ENCODE results near the gene RGS12. TPM values are rescaled to one million over a fixed set of nuclear protein-coding genes. Genes with fewer than 3 reads are reported as not detected.

Gene RGS12
- total RNA-seq, 4 donors from 2014 or later, result 9.1 to 22.6 (median 21.1) TPM

DNA sequence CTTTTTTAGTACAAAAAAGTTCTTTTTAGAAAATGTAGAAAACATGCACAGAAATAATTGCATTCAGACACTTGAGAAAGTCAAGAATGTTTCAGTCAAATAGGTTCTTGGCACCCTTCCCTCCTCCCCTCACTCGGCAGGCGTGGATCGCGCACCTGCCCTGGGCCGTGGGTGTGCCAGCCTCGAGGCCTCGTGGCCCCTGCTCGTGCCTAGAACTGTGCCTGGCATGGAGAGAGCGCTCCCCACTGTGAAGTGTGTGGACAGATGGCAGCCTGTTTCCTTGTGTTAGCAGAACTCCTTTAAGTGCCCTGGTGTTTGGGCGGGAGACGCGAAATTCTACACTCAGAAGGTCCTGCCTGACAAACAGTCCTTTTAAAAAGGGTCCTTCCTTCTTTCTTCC is 14.7 kb downstream of the RGS12 start:
- no peak overlapping the region for H3K4me3 ChIP-seq
- H3K36me3 ChIP-seq, result no peaks in the 10 kb centered on the region
- intact Hi-C loops (cut with DNase I; ENCODE audit: low total_unique reads), result no loop called here
- H3K27me3 ChIP-seq, result no peaks in the 10 kb centered on the region
- in situ Hi-C loops (cut with MboI; ENCODE audit: low sequenced_read_pairs in 4 of 4), result no loop called here
- no peaks in the 10 kb centered on the region for H3K9me3 ChIP-seq
- no peak overlapping the region for H3K27ac ChIP-seq
- peaks cover 17 to 29% of the 10 kb centered on the region in 2 donors for H3K4me1 ChIP-seq
- ATAC-seq, result no peak
- DNase-seq, result no peak
- TF ChIP-seq POLR2A (IDR thresholded peaks at IDR 0.05), result no peak
- TF ChIP-seq, protein P1, sequence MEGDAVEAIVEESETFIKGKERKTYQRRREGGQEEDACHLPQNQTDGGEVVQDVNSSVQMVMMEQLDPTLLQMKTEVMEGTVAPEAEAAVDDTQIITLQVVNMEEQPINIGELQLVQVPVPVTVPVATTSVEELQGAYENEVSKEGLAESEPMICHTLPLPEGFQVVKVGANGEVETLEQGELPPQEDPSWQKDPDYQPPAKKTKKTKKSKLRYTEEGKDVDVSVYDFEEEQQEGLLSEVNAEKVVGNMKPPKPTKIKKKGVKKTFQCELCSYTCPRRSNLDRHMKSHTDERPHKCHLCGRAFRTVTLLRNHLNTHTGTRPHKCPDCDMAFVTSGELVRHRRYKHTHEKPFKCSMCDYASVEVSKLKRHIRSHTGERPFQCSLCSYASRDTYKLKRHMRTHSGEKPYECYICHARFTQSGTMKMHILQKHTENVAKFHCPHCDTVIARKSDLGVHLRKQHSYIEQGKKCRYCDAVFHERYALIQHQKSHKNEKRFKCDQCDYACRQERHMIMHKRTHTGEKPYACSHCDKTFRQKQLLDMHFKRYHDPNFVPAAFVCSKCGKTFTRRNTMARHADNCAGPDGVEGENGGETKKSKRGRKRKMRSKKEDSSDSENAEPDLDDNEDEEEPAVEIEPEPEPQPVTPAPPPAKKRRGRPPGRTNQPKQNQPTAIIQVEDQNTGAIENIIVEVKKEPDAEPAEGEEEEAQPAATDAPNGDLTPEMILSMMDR (IDR thresholded peaks at IDR 0.05 in 4 of 5, conservative IDR thresholded peaks at IDR 0.05 in 1 of 5), result no peak

DNA sequence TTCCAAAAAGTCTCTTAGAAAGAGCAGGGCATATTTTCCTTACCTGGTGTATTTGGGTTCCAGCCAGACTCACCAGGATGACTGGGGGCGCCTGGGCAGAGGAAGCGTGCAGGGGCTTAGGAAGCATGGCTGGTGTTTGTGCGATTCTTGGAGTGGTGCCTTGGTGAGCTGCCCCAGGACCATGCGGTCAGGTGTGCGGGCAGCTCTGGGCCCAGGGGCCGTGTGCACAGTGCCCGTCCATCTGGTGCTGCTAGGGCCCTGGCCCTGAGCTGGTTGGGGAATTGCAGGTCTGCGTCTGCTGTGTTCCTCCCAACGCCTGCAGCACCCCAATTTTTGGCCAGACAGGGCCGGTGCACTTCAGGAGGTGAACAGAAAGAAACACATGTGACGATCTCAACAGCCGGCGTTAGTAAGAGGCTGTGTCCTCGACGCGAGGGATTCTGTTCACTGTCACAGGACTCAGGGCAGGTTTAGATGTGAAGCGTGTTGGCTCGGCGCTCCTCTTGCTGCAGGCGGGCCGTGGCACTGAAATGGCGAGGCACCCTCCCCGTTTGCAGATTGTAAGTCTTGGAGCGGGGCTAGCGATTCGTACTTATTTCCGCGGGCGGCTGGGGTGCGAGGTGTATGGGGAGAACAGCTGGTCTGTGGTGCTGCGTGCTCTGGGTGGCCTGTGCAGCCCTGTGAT is 15.2 kb downstream of the RGS12 start:
- intact Hi-C loops (cut with DNase I; ENCODE audit: low total_unique reads), result no loop called here
- no peaks in the 10 kb centered on the region for H3K27me3 ChIP-seq
- peaks cover 17 to 25% of the 10 kb centered on the region in 2 donors for H3K4me1 ChIP-seq
- ATAC-seq (no peak), DNase-seq (no peak)
- H3K4me3 ChIP-seq, result no peak overlapping the region
- in situ Hi-C loops (cut with MboI; ENCODE audit: low sequenced_read_pairs in 4 of 4), result no loop called here
- TF ChIP-seq, protein P1 (IDR thresholded peaks at IDR 0.05 in 4 of 5, conservative IDR thresholded peaks at IDR 0.05 in 1 of 5), result no peak
- TF ChIP-seq POLR2A (IDR thresholded peaks at IDR 0.05), result no peak
- H3K36me3 ChIP-seq, result no peaks in the 10 kb centered on the region
- H3K27ac ChIP-seq, result no peak overlapping the region
- H3K9me3 ChIP-seq, result no peaks in the 10 kb centered on the region

DNA sequence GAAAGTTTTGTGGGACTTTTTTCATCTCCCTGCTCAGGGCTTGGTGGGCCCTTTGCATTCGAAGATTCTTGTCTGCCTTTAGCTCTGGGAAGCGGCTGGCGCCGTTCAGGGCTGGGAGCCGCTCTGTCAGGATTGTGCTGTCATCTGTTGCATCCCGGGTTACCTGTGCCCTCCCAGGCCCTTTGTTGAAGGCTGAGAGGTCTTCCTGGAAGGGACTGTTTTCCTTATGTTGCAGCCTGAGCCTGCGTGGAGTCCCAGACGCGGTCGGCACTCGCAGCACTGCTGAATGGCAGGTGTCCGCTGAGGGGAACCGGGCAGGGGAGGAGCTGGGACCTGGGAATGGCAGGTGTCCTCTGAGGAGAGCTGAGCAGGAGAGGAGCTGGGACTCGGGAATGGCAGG is 15.9 kb downstream of the RGS12 start:
- Histone ChIP-seq H3K36me3 (no peaks in the 10 kb centered on the region), H3K4me1 (peaks cover 17 to 25% of the 10 kb centered on the region in 2 donors), H3K27ac (no peak overlapping the region), H3K4me3 (no peak overlapping the region), H3K9me3 (no peaks in the 10 kb centered on the region), H3K27me3 (no peaks in the 10 kb centered on the region)
- ATAC-seq, result no peak
- intact Hi-C loops (cut with DNase I; ENCODE audit: low total_unique reads) (no loop called here), in situ Hi-C loops (cut with MboI; ENCODE audit: low sequenced_read_pairs in 4 of 4) (no loop called here)
- DNase-seq, result no peak
- TF ChIP-seq POLR2A (IDR thresholded peaks at IDR 0.05), result no peak
- TF ChIP-seq, protein P1 (IDR thresholded peaks at IDR 0.05 in 4 of 5, conservative IDR thresholded peaks at IDR 0.05 in 1 of 5), result no peak

DNA sequence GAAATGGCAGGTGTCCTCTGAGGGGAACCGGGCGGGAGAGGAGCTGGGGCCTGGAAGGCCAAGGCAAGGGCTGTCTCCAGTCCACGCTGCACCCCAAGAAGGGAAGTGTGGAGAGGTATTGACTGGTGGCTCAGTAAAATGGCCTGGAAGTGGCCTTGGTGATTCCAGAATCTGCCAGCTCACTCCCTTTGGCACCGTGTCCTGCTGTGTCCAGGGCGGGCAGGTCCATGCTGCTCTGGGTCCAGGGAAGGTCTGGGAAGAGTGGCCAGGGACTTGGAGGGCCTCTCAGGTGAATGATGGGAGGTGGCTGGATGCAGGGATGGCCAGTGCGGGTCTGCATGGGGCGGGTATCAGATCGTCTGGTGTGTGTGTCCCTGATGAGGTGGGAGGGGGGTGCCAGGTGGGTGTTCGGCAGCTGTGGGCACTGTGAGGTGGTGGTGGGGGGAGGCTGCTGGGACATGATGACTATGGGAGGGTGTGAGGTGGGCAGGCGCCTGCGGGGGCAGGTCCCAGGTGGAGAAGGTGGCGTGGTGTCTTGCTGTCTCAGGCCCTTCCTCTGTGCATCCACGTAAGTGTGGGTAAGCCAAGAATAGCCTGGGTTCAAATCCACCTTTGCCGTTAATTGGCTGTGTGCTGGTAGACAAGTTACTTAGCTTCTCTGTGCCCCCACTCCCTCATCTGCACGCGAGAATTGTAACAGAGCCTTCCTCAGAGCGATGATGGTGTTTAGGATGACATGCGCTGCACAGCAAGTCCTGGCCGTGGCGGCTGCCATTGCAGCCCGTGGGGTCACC is 17.7 kb downstream of the RGS12 start:
- no peaks in the 10 kb centered on the region for H3K36me3 ChIP-seq
- DNase-seq (no peak), ATAC-seq (peak in 1 of 2 donors; percentile 43)
- H3K4me1 ChIP-seq, result peaks cover 6 to 22% of the 10 kb centered on the region in 2 donors
- H3K27me3 ChIP-seq, result no peaks in the 10 kb centered on the region
- TF ChIP-seq, protein P1 (IDR thresholded peaks at IDR 0.05 in 4 of 5, conservative IDR thresholded peaks at IDR 0.05 in 1 of 5), result no peak
- no peak for TF ChIP-seq POLR2A (IDR thresholded peaks at IDR 0.05)
- no peak overlapping the region for H3K4me3 ChIP-seq
- intact Hi-C loops (cut with DNase I; ENCODE audit: low total_unique reads), result no loop called here
- H3K9me3 ChIP-seq, result no peaks in the 10 kb centered on the region
- H3K27ac ChIP-seq, result no peak overlapping the region
- in situ Hi-C loops (cut with MboI; ENCODE audit: low sequenced_read_pairs in 4 of 4), result no loop called here

Measured in gastrocnemius medialis (tissue), 4 donors.